Measurements from ENCODE around the gene PRDM12.

Gene PRDM12

GRCh38 chr9:130635721-130636647 is 28.4 kb upstream of the PRDM12 start:
- no peak for DNase-seq (ENCODE audit: low read depth in 2 of 2)

GRCh38 chr9:130636648-130637020 is 27.8 kb upstream of the PRDM12 start:
- no peak for DNase-seq (ENCODE audit: low read depth in 2 of 2)

- no peak for DNase-seq (ENCODE audit: low read depth in 2 of 2)
Measured at GRCh38 chr9:130638284-130639123, 25.9 kb upstream of the PRDM12 start.

DNA sequence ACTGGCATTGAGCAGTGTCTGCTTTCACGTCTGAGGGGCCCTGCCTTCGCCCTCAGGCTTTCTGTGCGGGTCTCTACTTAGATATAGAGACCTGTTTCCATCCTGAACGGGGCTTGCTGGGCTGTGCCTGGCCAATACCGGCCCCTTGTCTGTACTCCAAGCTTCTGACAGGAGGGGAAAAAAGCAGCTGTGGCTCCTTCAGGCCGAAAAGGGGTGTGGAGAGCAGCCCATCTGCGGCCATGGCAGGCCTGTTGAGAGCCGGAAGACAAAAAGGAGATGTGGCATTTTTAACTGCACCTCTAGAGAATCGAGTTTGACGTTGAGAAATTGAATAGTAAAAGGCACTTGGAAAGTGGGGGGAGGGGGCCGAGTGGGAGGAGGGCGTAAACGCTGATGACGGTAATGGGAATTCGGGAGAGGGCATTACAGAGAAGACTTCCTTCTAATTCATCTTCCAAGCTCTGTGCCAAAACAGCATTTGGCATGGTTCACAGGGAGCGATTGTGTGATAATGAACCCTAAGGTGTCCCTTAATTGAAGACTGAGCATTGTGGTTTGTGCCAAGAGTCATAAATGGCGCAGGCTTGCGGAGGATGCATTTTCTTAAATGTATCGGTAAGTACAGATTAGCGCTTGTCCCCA is 25.1 kb upstream of the PRDM12 start:
- DNase-seq (ENCODE audit: low read depth in 2 of 2) = no peak

DNA sequence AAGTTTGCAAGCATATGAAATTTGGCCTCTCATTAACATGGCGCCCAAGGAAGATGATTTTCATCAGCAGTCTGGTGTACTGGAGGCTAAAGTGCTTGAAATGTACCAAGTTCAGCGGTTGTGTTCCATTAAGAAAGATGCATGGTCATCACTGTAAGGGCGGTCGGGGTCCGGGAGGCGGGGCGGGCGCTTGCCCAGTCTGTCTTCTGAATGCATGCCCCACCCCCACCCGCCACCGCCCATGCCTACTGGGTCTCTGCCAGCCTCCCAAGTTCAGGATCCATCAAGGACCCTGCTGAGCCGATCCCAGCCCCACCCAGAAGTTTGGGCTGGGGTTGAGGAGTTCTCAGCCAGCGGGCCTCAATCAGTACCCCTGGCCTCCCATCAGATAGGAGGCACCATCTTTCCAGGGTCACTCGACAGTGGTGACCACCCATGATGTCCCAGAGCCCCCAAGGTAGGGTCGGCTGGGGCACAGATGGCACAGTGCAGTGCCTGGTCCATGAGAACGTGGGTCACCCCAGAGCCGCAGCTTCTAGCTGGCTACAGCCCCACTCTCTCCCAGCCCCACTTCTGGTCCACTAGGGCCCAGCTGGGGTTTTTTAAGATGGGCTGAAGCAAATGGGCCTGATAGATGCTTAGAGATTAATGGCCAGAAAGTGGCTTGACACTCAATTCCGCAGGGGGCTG is 24.4 kb upstream of the PRDM12 start:
- DNase-seq (ENCODE audit: low read depth in 2 of 2) = no peak

GRCh38 chr9:130640681-130641080 is 23.7 kb upstream of the PRDM12 start:
- DNase-seq (ENCODE audit: low read depth in 2 of 2) = no peak

GRCh38 chr9:130642926-130643325 is 21.5 kb upstream of the PRDM12 start:
- no peak for DNase-seq (ENCODE audit: low read depth in 2 of 2)

DNA sequence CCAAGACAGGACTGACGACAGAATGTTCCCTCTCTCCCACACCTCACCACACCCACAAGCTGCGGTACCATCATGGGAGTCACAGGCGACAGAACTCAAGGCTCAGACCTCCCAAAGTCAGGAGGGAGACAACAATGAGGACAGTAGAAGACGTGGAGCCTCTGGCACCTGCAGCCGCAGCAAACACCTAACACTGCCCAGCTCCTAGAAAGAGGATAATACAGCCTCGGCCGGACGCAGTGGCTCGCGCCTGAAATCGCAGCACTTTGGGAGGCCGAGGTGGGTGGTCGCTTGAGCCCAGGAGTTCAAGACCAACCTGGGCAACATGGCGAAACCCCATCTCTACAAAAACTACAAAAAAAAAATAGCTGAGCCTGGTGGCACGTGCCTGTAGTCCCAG is 13.2 kb upstream of the PRDM12 start:
- no peak for DNase-seq (ENCODE audit: low read depth in 2 of 2)

GRCh38 chr9:130651752-130652151 is 12.6 kb upstream of the PRDM12 start:
- DNase-seq (ENCODE audit: low read depth in 2 of 2) = no peak

GRCh38 chr9:130654879-130655278 is 9.5 kb upstream of the PRDM12 start:
- DNase-seq (ENCODE audit: low read depth in 2 of 2) = no peak

DNA sequence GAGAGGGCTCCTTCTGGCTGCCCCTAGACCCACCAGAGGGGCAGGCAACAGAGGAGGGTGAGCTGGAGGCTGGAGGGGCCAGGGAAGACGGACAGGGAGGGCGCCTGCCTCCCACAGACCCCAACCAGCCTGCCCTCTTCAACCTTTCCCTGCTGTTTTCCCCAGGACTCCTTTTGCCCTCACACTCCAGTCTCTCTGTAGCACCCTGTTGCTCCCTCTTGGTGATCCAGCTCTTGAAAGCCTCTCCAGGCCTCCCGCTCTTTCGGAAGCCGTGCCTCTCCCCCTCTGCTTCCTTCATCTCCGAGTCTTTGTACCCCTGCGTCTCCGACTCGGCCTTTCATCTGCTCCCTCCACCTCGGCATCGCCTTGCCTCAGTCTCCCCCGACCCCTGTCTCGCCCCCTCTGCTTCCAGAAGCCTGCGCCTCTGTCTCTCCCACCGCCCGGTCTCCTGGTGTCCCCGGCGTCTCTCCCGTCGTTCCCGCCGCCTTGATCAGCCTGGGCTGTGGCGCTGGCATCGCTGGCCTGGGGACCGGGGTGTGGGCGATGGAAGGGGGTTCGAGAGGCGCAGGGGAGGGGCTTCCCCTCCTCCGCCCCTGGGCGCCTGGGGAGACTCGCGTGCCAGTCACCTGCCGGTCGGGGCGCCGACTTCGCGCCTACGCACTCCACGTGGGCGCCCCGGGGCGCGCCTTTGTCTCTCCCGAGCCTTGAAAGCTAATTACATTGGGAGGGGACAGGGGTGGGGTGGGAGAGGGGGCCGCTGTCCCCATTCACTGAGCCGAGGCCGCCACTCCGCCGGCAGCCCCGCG is 5.3 kb upstream of the PRDM12 start:
- DNase-seq (ENCODE audit: low read depth in 2 of 2) = no peak

DNA sequence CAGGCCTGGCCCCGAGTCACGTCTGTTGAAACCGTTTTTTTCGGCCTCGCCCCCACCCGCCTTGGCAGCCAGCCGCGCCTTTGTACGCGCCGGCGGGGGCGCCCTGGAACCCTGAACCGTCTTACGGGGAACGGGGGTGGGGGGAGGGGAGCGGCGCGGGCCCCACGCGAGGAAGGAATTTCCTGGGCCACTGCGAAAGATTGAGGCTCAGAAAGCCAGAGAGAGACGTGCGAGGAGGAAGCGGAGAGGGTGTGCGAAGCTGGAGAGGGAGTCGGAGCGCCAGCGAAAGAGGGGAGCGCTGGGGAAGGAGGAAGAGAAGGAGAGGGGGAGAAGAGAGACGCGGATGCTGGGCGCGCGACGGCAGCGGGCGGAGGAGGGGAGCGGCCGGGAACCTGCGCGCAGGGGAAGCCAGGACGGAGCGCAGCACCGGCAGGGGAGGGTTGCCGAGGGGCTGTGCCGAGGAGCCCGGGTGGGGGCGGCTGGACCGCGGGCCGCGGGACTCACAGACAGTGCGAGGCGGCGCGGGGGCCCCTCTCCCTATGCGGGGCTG is 4.6 kb upstream of the PRDM12 start:
- no peak for DNase-seq (ENCODE audit: low read depth in 2 of 2)

- no peak for DNase-seq (ENCODE audit: low read depth in 2 of 2)
Measured at GRCh38 chr9:130660326-130660682, 4.1 kb upstream of the PRDM12 start.

GRCh38 chr9:130660683-130661450 is 3.5 kb upstream of the PRDM12 start:
- DNase-seq (ENCODE audit: low read depth in 2 of 2) = no peak

- DNase-seq (ENCODE audit: low read depth in 2 of 2) = no peak
Measured at GRCh38 chr9:130661451-130662098, 2.8 kb upstream of the PRDM12 start.

- DNase-seq (ENCODE audit: low read depth in 2 of 2) = no peak
Measured at GRCh38 chr9:130662099-130662969, 2.1 kb upstream of the PRDM12 start.

GRCh38 chr9:130662970-130663257 is 1.5 kb upstream of the PRDM12 start:
- DNase-seq (ENCODE audit: low read depth in 2 of 2) = no peak

- DNase-seq (ENCODE audit: low read depth in 2 of 2) = no peak
Measured at GRCh38 chr9:130663258-130663976, 977 bp upstream of the PRDM12 start.

All from stimulated activated CD4-positive, alpha-beta T cell treated with anti-CD3 and anti-CD28 coated beads, Interleukin-1b, Interleukin-23, amount 100 ng/mL, for 1 hour (primary cell).